IPS DF 4.7 (cell line): ENCODE measurements around the gene PKDCC.

Source experiments
- DNase-seq: peaks from one replicate; pipeline ENCODE4 v3.0.0-alpha.2; 2013; ENCODE audit warnings: low spot score; ENCODE audit errors: extremely low read depth

PKDCC gene

DNA sequence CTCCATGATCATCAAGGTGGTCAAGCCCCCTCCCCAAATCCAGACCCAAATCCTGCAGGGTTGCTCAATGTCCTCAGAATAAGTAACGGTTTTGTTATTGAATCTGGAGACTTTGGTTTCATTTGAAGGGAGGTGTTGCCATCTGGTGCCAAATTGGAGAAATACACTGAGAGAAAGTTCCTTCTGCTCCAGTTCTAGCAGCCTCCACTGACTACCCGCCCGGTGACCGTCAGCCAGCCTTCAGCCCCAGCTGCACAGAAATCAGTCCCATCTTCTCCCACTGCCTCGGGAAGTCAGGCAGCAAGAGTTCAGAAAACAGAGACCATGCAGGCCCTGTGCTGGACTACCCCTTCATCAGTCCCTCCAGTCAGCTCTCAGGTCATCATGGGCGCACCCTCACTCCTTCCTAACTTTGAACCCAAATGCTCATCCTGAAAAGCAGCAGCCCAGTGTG, 38.7 kb downstream of the PKDCC start:
- DNase-seq = no peak

DNA sequence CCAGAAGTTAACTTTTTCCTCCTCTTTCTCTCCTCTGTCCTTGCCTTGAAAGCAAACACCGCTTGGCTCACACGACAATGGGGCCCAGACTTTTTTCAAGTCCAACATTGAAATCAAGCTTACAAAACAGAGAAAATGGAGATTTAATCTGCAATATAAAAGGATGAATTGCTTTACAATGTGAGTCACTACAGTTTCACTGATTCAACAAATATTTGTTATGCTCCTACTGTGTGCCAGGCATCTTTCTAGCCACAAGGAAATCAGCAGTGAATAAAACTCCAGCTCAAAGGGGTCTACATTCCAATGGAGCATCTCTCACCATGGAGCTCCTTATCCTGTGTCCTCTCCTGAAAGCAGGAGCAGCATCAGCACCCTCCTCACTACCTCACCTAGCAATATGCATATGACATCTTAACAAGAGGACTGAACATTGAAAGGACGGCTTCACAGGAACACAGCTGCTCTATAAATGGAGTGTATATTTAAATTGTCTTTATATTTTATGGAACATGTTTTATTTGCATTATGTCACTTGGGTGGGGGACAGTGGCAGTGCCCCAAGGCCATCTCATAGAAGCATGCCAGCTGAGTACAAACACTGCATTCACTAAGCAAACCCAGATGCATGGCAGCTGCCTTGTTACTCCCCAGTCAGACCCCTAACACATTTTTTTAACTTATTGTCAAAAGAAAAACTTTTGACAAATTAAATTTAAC, 39.5 kb downstream of the PKDCC start:
- DNase-seq = no peak

DNA sequence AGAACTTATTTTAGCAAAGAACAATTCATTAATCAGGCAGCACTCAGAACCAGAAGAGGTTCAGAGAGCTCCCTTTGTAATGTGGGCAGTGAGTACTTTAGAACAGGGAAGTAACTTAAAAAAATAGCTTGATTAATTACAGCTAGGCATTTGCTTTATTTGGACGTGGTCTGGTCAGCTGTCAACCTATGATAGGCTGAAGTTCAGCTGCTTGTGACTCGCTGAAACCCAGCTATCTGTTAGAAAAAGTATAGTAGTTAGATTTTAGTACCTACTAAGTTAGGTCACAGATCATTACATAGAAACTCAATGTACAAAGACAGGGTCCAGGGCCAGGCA, 40.0 kb downstream of the PKDCC start:
- DNase-seq = no peak

DNA sequence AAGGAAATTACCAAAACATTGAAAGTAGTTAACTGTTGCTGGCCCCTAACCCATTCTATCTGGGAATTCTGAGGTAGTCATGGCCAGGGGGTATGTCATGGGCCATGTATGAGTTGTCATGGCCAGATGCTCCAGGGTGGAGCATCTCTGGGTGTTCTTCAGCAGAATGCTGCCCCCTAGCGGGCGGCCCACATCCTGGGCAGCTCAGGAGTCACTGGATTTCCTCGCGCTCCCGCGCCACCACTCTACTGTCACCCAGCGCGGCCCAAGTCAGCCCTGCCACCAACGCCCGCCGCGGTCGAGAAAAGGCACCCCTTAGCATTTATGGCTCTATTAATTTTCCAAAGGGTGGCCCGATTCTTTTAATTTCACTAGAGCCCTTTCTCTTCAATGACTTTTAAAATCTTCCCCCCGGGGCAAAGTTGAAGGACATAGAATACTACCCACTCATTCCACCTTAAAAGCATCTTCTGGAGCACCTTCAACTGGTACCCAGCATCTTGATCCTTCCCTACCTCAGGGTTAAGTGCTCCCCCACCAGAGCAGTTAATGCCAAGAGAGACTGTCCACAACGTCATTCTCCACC, 41.6 kb downstream of the PKDCC start:
- DNase-seq = no peak

DNA sequence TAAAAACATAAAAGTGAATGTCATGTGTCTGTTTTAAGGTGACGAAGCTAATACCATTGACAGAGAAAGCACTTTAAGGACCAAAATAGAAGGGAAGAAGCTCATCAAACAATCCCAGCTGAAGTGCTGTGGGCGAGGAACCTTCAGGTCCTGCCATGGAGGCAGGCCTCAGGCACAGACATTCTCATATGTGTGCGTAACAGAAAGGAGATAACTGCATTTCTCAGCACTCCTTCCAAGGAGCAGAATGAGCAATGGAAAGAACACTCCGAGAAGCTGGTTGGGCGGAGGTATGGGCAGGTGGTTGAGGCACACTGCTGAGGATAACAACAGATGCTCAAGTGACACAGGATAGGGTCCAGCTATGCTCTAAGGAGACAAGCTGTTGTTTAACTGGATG, 42.4 kb downstream of the PKDCC start:
- no peak for DNase-seq

DNA sequence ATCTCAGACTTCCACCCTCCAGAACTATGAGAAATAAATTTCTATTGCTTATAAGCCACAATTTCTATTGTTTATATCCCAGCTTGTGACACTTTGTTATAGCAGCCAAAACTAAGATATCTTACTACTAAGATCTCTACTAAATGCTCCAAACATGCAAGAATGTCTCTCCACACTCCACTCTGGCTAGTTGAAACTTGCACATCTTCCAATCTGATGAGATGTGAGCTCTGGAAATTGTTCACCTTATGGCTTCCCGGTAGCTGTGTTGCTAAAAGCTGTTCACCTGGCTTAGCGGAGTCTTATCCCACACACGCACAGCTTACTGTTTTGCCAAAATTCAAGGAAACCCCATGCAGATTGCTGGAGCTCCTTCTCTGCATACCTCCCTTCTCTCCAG, 43.9 kb downstream of the PKDCC start:
- no peak for DNase-seq

DNA sequence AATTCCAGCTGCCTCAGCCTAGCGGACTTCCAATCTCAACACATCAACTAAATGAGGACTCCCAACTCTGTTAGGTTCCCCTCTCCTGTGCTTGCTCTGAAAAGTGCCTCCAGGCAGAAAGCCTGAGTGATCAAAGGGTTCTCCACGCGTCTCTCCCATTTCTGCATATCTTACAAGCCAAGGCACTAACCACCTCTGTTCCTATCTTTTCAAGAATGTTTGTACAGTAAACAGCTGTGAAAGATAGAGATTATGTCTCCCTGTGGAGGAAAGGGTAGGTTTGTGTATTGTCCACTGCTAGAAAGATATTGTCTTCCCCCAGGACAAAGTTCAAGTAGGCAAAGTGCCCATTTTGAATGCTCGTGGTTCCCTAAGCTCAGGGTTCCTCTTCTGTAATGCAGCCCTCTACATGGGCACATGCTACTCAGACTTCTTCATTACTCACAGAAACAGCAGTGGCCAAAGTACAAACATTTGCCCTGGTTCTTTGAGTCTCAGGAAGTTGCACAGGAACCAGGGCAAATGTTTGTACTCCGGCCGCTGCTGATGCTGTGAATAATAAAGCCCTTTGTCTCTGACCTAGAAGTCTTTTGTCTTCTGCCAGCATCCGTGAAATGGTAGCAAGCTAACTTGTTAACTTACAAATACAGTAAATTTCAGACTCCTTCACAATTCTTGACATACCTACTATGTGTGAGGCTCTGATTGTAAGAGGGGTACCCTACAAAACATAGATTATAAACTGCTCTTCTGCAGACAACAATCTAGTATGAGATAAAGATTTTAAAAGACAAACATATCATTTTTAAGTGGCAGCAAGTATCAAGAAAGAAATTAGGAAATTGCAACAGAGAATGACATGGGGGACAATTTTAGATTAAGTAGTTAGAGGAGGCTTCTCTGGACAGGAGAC, 44.5 kb downstream of the PKDCC start:
- DNase-seq = no peak

DNA sequence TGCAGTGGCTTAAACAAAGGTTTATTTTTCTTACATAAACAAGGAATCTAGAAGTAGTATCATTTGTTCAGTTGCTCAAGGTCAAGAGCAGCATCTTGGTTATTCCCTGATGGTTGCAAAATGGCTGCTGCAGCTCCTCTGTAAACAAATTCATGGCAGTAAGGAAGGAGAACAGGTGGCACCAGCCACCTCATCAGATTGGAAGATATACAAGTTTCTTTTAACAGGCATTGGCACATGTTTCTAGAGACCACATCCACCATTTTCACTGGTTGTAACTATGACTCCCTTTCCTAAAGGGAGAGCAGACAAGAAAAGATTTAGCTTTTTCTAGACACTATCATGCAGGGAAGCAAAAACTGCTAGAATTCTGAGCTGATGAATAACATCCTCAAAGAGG, 46.3 kb downstream of the PKDCC start:
- no peak for DNase-seq

DNA sequence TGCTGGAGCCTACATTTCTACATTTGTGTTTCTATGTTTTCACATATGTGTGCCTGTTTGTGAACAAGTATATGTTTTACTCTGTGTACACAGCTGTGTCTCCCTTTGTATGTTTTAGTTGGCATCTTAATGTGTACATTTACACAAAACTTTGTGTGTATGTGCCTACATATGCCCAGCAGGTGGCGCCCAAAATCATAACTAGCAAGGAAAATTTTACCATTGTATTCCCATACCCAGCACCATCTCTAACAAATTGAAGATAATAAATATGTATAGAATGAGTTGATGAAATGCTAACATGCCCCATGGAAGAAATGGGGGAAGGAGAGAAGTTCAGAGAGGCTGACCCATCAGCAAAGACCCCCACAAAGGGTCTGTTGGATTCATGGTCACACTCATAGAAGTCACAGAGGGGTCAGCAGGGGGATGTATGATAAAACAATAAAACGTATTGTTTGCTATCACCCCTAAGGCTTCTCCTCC, 48.1 kb downstream of the PKDCC start:
- DNase-seq = no peak

DNA sequence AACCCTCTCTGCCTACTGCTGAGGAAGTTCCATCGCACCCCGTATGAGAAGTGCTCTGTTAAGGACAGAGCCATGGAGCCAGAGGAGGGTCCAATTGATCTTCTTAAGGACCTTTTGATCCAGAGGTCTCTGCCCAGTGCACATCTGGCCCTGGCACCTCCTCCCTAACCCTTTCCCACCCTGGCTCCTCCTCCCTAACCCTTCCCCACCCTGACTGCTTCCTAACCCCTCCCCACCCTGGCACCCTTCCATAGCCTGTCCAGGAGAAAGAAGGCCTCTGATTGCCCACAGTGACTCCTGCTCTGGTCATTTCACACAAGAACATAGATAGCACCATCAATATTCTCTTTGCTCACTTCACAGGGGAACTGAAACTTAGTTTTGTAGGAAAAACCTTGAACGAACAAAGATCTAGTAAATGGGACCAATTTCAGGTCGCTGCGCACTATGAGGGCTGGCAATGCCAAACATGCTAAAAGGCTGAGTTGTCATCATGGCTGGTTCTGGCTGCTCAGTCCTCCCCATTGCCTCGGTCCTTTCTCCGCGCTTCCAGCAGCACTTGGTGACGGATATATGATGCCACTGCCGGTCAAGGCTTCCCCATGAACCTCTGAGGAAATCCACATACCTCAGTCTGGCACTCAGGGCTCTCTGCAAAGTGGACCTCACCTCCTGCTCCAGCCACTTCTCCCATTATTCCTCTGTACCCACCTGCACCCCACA, 49.2 kb downstream of the PKDCC start:
- DNase-seq = no peak

DNA sequence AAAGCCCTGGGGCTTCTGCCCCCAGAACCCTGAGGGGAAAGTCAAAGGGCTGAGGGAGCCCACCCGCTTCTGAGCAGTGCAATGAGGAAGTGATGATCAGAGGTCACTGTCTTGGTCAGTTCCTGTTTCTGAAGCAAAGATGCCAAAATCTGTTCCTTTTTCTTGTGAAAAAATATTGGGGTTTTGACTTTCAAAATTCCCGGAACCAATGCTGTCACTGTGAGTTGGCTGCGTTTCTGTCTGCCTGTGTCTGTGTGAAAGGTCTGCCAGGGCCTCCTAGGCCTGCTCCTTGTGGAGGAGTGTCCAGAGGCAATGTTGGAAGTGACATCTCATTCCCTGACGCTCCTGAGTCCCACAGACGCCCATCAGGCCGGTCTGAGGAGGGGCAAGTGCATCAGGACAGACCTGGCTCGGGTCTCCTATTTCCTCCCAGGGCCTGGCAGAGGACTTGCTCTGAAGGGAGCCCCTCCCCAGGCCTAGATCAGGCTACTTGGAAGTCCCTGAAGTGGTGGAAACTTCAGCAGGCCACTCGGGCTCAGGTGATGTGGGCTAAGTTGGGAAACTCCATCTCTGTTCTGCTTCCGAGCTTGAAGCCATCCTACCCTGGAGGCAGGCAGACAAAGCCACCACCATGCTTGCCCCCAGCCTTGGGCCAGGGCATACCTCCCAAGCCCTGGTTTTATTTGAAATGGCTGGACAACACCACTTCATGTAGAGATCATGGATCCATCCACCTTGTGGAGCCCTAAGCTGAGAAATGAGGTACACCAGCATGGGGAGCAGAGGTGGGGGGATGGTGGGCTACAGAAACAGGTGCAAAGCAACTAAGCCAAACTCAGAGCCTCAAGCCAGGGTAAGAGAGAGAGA, 51.0 kb downstream of the PKDCC start:
- DNase-seq = no peak

DNA sequence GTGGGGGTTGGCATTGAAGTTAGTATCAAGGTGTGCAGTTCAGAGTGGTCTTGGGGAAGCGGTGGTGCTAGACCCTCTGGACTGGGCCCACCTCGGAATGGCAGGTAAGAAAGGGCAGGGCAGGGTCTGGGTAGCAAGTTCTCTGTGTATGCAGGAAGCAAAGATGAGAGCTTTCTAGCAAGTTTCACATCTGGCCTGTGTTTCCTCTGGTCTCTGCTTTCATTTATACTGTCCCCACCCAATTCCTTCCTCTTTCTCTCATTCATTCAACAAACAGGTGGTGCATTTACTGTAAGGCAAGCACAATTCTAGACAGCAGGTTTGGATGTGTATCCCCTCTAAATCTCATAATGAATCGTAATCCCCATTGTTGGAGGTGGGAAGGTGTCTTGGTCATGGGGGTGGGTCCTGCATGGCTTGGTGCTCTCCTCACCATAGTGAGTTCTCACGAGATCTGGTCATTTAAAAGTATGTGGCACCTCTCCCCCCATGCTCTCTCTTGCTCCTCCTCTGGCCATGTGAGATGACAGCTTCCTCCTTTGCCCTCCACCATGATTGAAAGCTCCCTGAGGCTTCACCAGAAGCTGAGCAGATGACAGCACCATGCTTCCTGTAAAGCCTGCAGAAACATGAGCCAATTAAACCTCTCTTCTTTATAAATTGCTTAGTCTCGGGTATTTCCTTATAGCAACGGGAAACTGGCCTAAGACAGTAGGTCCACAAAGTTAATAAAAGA, 51.8 kb downstream of the PKDCC start:
- DNase-seq = no peak

DNA sequence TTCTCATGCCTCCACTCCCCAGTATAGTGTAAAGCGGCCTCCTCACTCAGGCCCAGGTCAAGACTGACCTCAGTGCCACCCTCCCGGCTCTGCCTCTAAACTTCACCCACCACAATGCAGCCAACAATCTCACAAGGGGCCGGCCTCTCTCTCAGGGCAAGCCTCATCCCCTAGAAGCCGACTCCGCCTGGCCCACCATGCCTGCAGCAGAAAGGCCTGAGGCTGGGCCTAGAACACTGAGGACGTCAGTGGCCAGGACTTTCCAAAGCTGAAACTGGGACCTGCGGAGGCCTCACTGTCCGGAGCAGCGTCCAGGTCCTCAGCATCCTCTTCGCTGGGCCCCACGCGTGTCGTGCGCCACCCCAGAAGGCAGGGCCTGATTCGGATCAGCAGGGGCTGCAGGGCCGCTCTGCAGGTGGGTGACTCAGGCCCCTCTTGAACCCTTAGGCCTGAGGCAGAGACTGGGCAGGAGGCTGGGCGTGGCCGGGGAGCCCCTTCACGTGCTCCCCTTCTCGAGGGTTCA, 52.9 kb downstream of the PKDCC start:
- no peak for DNase-seq

DNA sequence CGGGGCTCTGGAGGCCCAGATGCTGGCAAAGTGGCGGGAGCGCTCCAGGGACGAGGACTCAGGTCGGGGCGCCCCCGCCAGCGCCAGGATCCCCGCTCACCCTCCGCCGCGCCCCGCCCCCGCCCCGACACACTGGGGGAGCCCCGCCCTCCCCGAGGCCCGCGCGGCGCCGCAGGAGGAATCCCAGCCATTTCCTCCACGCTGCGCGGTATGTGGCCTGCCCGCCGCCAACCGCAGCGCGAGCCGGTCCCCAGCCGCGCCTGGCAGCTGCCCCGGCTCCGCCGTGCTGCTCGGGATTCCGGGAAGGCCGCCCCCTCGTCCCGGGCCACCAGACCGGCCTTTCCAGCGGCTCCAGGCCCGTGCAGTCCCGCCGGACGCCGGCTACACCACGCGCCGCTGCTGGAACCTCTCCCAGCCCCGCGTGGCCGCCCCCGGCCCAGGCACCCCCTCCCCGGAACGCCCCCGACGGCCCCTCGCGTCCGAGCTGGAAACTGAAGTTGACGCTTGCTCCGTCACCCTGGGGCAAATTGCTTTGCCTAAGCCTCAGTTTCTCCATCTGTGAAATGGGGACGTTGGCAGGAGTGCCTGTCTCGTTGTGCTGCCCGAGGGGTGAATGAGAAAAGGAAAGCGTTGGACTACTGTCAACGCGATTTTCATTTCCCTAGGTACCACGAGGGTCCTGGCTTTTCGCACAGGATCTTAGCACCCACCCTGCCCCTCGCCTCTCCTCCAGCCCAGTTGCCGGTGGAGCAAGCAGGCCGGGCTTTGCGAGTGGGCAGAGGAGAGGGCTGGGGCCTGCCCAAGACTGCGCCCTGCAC, 53.6 kb downstream of the PKDCC start:
- no peak for DNase-seq

DNA sequence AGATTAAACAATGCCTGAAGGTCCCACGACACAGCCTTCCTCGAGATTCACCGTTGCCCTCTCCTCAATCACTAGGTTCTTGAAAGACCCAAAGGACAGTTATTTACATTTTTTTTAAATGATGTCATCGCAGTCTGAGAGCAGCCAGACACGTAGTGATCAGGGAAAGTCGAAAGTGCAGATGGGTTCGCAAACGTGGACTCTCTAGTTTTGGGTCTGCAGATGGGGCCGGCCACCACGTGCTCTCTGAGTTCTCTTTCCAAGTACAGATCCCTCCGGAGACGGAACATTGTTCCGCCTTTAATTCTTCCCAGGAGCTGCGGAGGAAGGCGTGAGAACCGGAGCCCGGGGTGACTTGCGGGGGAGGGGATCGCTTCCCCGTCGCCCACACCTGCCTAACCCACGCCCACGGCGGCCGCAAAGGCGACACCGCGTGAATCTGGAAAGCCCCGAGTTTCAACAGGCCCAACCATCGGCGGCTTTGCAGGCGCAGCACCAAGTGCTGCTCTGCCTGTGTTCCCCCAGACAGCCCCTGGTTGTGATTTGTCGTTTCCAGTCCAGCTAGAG, 54.3 kb downstream of the PKDCC start:
- no peak for DNase-seq

DNA sequence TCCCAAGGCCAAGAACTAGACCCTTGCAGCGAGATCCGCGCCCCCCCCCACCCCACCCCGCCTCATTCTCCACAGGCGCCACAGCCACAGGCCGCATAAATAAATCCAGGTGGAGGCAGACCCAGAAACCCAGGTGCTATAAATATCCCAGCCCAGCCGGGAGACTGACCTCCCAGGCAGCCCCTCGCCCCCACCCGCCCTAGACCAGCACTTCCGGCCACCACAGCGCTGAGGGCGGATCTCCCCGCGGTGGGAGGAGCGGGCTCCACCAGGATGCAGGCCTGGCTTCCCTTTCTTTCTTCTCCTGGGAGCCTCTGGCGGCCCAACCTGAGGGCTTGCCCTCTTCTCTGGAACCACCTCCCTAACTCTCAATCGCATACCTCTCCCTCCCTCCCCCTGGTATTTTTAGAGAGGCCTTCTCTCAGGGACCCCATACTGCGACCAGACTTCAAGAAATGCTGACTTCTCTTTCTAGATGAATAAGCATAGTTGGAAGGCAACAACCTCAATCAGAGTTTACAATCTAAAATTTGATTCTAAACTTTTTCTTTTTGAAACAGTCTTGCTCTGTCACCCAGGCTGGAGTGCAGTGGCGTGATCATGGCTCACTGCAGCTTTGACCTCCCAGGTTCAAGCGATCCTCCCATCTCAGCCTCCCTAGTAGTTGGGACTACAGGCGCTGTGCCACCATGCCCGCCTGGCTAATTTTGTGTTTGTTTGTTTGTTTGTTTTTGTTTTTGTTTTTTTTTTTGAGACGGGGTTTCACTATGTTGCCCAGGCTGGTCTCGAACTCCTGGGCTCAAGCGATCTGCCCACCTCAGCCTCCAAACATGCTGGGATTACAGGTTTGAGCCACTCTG, 55.0 kb downstream of the PKDCC start:
- DNase-seq = peak; percentile 92

DNA sequence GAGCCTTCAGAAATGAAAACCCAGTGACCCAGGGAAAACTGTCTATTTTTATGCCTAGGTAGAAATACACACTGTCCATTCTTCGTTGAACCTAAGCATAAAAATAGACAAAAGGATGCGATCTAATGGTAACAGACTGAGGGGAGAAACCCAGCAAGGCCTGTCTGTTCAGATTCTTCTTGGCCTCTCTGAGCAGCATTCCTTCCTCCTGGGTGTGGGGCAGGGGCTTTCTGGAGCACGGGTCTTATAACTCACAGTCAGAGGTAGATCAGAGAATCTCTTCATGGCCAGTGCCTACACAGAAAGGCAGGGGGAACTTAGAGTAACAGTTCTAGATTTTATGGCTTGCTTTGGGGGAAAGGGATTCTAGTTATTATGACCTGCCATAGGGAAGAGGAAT, 56.0 kb downstream of the PKDCC start:
- no peak for DNase-seq

DNA sequence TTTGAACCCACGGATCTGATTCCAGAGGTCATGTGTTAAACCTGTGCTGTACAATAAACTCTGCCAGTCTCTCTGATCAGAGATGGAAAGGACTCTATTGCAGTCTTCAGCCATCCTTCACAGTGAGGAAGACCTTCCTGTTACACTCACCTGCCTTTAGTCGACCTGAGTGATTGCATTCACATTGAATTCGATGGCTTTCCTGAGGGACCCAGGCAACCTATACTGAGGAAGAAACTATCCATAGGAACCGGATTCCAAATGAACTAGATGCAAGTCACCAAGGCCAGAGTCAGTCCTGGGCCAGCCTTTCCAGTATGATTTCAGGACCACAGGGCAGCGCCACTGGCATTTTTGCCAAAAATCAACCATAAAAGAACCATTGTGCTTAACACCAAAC, 56.8 kb downstream of the PKDCC start:
- DNase-seq = no peak
